ENCODE measurements around the gene AMDHD2.
"Not testable (repeated sequence)": the region's sequence is repeated elsewhere in the genome, so short reads cannot be mapped to it uniquely, and the experiment has no call there.

Gene AMDHD2

GRCh38 chr16:2520097-2520783 lies at the start of gene AMDHD2:
AMDHD2 (plus strand) TSS chr16:2520371; CDS start chr16:2520459, 88 bp downstream.
- DNase-seq (ENCODE audit: low read depth), result peak; percentile 88

GRCh38 chr16:2470603-2471015 lies 49.6 kb upstream of the AMDHD2 start:
- DNase-seq (ENCODE audit: low read depth), result no peak

- DNase-seq (ENCODE audit: low read depth), result no peak
These were observed 49.0 kb upstream of the AMDHD2 start, which contains the start of gene NTN3 for GRCh38 chr16:2471016-2471652. NTN3 (plus strand) TSS chr16:2471297; CDS start chr16:2471702, 405 bp downstream.

DNA sequence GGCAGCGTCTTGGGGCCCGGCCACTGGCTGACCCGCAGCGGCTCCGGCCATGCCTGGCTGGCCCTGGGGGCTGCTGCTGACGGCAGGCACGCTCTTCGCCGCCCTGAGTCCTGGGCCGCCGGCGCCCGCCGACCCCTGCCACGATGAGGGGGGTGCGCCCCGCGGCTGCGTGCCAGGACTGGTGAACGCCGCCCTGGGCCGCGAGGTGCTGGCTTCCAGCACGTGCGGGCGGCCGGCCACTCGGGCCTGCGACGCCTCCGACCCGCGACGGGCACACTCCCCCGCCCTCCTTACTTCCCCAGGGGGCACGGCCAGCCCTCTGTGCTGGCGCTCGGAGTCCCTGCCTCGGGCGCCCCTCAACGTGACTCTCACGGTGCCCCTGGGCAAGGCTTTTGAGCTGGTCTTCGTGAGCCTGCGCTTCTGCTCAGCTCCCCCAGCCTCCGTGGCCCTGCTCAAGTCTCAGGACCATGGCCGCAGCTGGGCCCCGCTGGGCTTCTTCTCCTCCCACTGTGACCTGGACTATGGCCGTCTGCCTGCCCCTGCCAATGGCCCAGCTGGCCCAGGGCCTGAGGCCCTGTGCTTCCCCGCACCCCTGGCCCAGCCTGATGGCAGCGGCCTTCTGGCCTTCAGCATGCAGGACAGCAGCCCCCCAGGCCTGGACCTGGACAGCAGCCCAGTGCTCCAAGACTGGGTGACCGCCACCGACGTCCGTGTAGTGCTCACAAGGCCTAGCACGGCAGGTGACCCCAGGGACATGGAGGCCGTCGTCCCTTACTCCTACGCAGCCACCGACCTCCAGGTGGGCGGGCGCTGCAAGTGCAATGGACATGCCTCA lies 48.3 kb upstream of the AMDHD2 start:
- DNase-seq (ENCODE audit: low read depth), result no peak

DNA sequence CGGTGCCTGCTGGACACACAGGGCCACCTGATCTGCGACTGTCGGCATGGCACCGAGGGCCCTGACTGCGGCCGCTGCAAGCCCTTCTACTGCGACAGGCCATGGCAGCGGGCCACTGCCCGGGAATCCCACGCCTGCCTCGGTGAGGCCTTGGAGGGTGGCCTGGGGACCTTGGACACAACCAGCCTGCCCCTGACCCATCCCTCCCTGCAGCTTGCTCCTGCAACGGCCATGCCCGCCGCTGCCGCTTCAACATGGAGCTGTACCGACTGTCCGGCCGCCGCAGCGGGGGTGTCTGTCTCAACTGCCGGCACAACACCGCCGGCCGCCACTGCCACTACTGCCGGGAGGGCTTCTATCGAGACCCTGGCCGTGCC lies 47.7 kb upstream of the AMDHD2 start:
- no peak for DNase-seq (ENCODE audit: low read depth)

- DNase-seq (ENCODE audit: low read depth), result no peak
These were observed 47.2 kb upstream of the AMDHD2 start for GRCh38 chr16:2472885-2473445.

DNA sequence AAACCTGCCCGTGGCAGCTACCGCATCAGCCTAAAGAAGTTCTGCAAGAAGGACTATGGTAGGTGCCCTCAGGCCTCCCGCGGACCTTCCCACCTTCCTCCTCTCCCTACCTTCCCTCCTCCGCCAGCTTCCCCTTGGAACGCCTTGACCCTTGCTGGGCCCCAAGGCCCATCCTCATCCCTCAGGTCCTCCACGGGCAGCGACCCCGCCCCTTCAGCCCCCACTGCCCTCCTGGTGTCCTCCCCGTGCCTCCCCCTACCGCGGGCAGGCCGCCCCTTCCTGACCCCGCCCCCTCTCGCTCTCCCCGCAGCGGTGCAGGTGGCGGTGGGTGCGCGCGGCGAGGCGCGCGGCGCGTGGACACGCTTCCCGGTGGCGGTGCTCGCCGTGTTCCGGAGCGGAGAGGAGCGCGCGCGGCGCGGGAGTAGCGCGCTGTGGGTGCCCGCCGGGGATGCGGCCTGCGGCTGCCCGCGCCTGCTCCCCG lies 46.7 kb upstream of the AMDHD2 start:
- no peak for DNase-seq (ENCODE audit: low read depth)

GRCh38 chr16:2473999-2474876 lies 45.9 kb upstream of the AMDHD2 start:
- DNase-seq (ENCODE audit: low read depth), result peak; percentile 60

- peak; percentile 88 for DNase-seq (ENCODE audit: low read depth)
These were observed 45.2 kb upstream of the AMDHD2 start, which contains the start of gene TBC1D24 for GRCh38 chr16:2474877-2475412. TBC1D24 (plus strand) TSS chr16:2475127; CDS start chr16:2496149, 21,022 bp downstream.

- peak; percentile 40 for DNase-seq (ENCODE audit: low read depth)
These were observed 44.5 kb upstream of the AMDHD2 start for GRCh38 chr16:2475413-2476344.

GRCh38 chr16:2476345-2476720 lies 43.8 kb upstream of the AMDHD2 start:
- DNase-seq (ENCODE audit: low read depth), result no peak

GRCh38 chr16:2476741-2477140 lies 43.4 kb upstream of the AMDHD2 start:
- no peak for DNase-seq (ENCODE audit: low read depth)

- DNase-seq (ENCODE audit: low read depth), result no peak
These were observed 42.8 kb upstream of the AMDHD2 start for GRCh38 chr16:2477327-2477726.

GRCh38 chr16:2478279-2478678 lies 41.9 kb upstream of the AMDHD2 start:
- DNase-seq (ENCODE audit: low read depth), result no peak

DNA sequence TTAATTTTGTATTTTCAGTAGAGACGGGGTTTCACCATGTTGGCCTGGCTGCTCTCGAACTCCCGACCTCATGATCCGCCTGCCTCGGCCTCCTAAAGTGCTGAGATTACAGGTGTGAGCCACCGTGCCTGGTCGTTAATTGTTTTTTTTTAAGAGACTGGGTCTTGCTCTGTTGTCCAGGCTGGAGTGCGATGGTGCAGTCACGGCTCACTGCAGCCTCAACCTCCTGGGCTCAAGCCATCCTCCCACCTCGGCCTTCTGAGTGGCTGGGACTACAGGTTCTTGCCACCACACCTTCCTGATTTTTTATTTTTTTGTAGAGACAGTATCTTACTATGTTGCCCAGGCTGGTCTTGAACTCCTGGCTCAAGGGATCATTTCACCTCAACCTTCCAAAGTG lies 40.2 kb upstream of the AMDHD2 start:
- DNase-seq (ENCODE audit: low read depth), result not testable (repeated sequence)

DNA sequence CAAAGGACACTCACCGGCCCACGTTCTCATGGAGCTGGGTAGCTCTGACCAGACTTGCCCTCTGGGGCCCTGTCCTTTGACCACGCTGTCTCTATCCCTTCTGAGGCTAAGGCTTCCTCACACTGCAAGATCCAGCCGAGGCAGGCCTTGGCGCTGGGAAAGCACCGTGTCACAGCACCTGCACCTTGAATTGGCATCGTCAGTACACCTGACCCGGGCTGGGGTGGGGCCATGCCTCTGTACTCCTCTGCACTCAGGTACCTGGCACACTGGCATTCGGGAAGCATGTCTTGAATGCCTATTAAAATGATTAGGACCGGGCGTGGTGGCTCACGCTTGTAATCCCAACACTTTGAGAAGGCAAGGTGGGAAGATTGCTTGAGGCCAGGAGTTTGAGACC lies 39.2 kb upstream of the AMDHD2 start:
- no peak for DNase-seq (ENCODE audit: low read depth)

- DNase-seq (ENCODE audit: low read depth), result no peak
These were observed 38.5 kb upstream of the AMDHD2 start for GRCh38 chr16:2481676-2482075.

DNA sequence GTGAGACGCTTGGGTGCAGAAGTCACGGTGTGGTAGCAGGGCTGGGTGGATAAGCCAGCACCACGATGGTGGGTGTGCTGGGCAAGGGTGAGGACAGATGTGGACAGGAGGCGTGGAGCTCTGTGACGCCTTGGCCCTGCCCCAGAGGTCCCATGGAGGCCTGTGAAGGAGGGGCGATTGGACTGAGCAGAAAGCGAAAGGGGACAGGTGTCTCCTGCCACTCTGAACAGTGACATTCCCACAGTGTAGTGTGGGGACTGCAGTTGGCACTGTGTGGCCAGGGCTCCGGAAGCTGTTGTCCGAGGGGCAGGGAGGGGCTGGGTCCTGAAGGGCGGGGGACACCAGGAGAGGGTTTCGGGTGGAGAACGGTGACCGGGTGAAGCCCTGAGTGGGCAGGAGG lies 37.9 kb upstream of the AMDHD2 start:
- no peak for DNase-seq (ENCODE audit: low read depth)

- no peak for DNase-seq (ENCODE audit: low read depth)
These were observed 37.2 kb upstream of the AMDHD2 start for GRCh38 chr16:2482708-2483534.

Measured in activated T-cell treated with anti-CD3 and anti-CD28 coated beads for 48 hours (primary cell).